ENCODE results near the gene COX11. TPM values are rescaled to one million over a fixed set of nuclear protein-coding genes. Genes with fewer than 3 reads are reported as not detected.

The COX11 gene
- total RNA-seq, 4 donors from 2014 or later: 19.3 to 63.4 (median 37.5) TPM

DNA sequence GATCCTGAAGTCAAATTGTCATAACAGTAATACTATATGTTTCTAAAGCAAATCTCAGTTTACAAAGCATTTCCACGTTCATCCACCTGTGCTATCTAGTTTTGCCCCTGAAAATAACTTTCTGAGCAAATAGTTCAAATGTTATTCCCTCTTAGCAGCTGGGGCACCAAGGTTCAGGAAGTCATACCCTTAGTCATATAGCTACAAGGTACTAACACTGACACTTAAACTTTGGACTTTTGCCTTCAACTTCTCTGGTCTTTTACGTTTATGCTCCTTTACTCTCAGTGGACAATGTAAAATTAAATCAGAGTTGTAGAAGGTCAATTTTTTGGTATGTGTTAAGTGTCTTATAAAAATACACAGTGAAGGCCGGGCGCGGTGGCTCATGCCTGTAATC is 33.0 kb downstream of the COX11 start:
- intact Hi-C loops (cut with DNase I; ENCODE audit: low total_unique reads): no loop called here
- TF ChIP-seq POLR2AphosphoS5 (IDR thresholded peaks at IDR 0.05): no peak
- TF ChIP-seq, protein P1, sequence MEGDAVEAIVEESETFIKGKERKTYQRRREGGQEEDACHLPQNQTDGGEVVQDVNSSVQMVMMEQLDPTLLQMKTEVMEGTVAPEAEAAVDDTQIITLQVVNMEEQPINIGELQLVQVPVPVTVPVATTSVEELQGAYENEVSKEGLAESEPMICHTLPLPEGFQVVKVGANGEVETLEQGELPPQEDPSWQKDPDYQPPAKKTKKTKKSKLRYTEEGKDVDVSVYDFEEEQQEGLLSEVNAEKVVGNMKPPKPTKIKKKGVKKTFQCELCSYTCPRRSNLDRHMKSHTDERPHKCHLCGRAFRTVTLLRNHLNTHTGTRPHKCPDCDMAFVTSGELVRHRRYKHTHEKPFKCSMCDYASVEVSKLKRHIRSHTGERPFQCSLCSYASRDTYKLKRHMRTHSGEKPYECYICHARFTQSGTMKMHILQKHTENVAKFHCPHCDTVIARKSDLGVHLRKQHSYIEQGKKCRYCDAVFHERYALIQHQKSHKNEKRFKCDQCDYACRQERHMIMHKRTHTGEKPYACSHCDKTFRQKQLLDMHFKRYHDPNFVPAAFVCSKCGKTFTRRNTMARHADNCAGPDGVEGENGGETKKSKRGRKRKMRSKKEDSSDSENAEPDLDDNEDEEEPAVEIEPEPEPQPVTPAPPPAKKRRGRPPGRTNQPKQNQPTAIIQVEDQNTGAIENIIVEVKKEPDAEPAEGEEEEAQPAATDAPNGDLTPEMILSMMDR (IDR thresholded peaks at IDR 0.05): no peak
- no peak for TF ChIP-seq POLR2A (IDR thresholded peaks at IDR 0.05)
- TF ChIP-seq EP300 (IDR thresholded peaks at IDR 0.05; ENCODE audit: low read depth): no peak
- Histone ChIP-seq H3K4me1 (peaks cover 0 to 20% (median 7%) of the 10 kb centered on the region in 4 donors), H3K9me3 (no peaks in the 10 kb centered on the region), H3K36me3 (peaks cover 0 to 4% (median 0%) of the 10 kb centered on the region in 4 donors), H3K27ac (peak overlapping the region; percentile 8 to 62 (median 52)), H3K4me3 (no peak overlapping the region), H3K27me3 (no peaks in the 10 kb centered on the region)
- in situ Hi-C loops (cut with MboI; ENCODE audit: low pct_ligation_motif_present in 1 of 4, low pct_unique_long_range_greater_than_20kb in 1 of 4, low sequenced_read_pairs in 3 of 4): no loop called here
- no peak for DNase-seq
- 73 to 77% methylated on average over 4 to 5 of the region's 5 CpGs for WGBS, 2 donors (ENCODE audit: low coverage in 1 of 2)

DNA sequence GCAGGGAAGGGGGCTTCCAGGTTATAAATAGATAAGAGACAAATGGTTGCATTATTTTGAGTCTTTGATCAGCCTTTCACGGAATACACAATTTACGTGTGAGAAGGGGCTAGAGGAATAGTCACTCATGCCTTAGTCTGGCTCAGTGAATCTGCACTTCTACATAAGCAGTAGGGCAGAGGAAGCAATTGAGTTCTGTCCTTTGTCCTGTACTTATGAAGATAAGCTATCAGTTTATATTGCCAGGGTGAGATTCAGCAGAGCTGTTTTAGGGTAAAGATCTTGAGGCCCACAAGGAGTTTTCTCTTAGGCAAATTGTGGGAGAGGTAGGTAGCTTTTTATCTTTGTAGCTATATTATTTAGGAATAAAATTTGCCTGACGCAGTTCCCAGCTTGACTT is 34.5 kb downstream of the COX11 start:
- 48 to 51% methylated on average over 3 of the region's 3 CpGs for WGBS, 2 donors (ENCODE audit: low coverage in 1 of 2)
- no peaks in the 10 kb centered on the region for H3K9me3 ChIP-seq
- no peak overlapping the region for H3K4me3 ChIP-seq
- peaks cover 0 to 7% (median 0%) of the 10 kb centered on the region in 4 donors for H3K36me3 ChIP-seq
- in situ Hi-C loops (cut with MboI; ENCODE audit: low pct_ligation_motif_present in 1 of 4, low pct_unique_long_range_greater_than_20kb in 1 of 4, low sequenced_read_pairs in 3 of 4): no loop called here
- H3K4me1 ChIP-seq: peaks cover 0 to 20% (median 9%) of the 10 kb centered on the region in 4 donors
- peak overlapping the region; percentile 8 to 62 (median 52) for H3K27ac ChIP-seq
- peak in 1 of 3 donors; percentile 19 for TF ChIP-seq POLR2AphosphoS5 (IDR thresholded peaks at IDR 0.05)
- no peak for TF ChIP-seq EP300 (IDR thresholded peaks at IDR 0.05; ENCODE audit: low read depth)
- no peak for TF ChIP-seq POLR2A (IDR thresholded peaks at IDR 0.05)
- TF ChIP-seq, protein P1 (IDR thresholded peaks at IDR 0.05): no peak
- DNase-seq: no peak
- no peaks in the 10 kb centered on the region for H3K27me3 ChIP-seq
- intact Hi-C loops (cut with DNase I; ENCODE audit: low total_unique reads): no loop called here

DNA sequence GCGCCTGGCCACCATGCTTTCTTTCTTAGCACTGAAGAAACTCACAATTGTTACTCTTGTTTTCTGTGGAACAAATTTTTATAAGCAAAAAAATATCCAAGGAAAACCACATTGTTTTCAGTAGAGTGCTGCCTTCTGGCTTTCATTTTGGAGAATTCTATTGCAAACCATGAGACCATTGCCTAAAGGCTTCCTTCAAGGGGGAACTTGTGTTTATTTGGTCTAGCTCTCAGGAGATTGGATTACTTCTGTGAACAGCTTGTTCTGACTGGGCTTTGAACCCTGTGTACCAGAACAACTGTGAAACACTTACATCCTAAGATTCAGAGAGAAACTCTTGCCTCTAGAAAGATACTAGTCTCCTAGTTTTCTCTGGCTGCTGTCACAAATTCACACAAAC is 35.7 kb downstream of the COX11 start:
- H3K36me3 ChIP-seq: peaks cover 0 to 7% (median 0%) of the 10 kb centered on the region in 4 donors
- TF ChIP-seq, protein P1 (IDR thresholded peaks at IDR 0.05): no peak
- TF ChIP-seq POLR2A (IDR thresholded peaks at IDR 0.05) (no peak), POLR2AphosphoS5 (IDR thresholded peaks at IDR 0.05) (no peak), EP300 (IDR thresholded peaks at IDR 0.05; ENCODE audit: low read depth) (no peak)

DNA sequence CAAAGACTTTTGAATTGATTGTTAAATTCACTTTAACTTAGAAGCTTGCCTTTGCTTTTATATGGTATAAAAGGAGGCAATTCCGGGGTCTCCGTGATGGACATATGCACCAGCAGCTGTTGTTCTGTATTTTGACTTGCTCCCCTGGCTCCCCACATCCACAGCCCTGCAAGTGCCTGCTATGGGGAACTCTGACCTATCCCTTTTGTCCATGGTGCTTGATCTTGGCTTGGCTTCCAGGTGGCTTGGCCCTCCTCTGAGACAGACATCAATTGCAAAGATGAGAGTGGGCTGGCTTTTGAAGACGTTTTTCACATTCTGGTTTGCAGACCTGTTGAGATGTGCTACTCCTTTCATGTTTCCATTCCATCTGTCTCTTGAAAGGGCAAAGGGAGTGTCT is 40.9 kb downstream of the COX11 start:
- WGBS, 2 donors (ENCODE audit: low coverage in 1 of 2): 76 to 94% methylated on average over 3 of the region's 3 CpGs
- Histone ChIP-seq H3K36me3 (peaks cover 0 to 7% (median 0%) of the 10 kb centered on the region in 4 donors), H3K4me1 (peaks cover 0 to 5% (median 0%) of the 10 kb centered on the region in 4 donors), H3K27ac (no peak overlapping the region), H3K27me3 (no peaks in the 10 kb centered on the region), H3K4me3 (no peak overlapping the region), H3K9me3 (no peaks in the 10 kb centered on the region)
- intact Hi-C loops (cut with DNase I; ENCODE audit: low total_unique reads): no loop called here
- in situ Hi-C loops (cut with MboI; ENCODE audit: low pct_ligation_motif_present in 1 of 4, low pct_unique_long_range_greater_than_20kb in 1 of 4, low sequenced_read_pairs in 3 of 4): no loop called here
- DNase-seq: no peak
- TF ChIP-seq, protein P1 (IDR thresholded peaks at IDR 0.05): no peak
- TF ChIP-seq POLR2A (IDR thresholded peaks at IDR 0.05) (no peak), EP300 (IDR thresholded peaks at IDR 0.05; ENCODE audit: low read depth) (no peak), POLR2AphosphoS5 (IDR thresholded peaks at IDR 0.05) (no peak)

More for the DNA sequence above, 35.7 kb downstream of the COX11 start:
- no peaks in the 10 kb centered on the region for H3K9me3 ChIP-seq
- no peak overlapping the region for H3K4me3 ChIP-seq
- in situ Hi-C loops (cut with MboI; ENCODE audit: low pct_ligation_motif_present in 1 of 4, low pct_unique_long_range_greater_than_20kb in 1 of 4, low sequenced_read_pairs in 3 of 4) (no loop called here), intact Hi-C loops (cut with DNase I; ENCODE audit: low total_unique reads) (no loop called here)
- H3K27ac ChIP-seq: peak overlapping the region in 1 of 4 donors; percentile 44
- H3K4me1 ChIP-seq: peaks cover 0 to 20% (median 9%) of the 10 kb centered on the region in 4 donors
- H3K27me3 ChIP-seq: no peaks in the 10 kb centered on the region
- WGBS, 2 donors (ENCODE audit: low coverage in 1 of 2): 83% methylated on average over 1 of the region's 1 CpG; no CpG with 5 or more reads in 1 of the 2 donors
- no peak for DNase-seq

Data from transverse colon (tissue), 4 donors.